Panc1 (cell line): Measurements from ENCODE around the gene VPS11. TPM values are rescaled to one million over a fixed set of nuclear protein-coding genes. Genes with fewer than 3 reads are reported as not detected.

Experiments used
- ATAC-seq: fragments of 200-7000 bp; cut with Tn5 transposase; 2 replicates; pipeline ENCODE4 v1.9.1; 2020; ENCODE audit warnings: mild to moderate bottlenecking, moderate library complexity
- BruUV-seq: library from RNA; stranded (reverse); fragments of 400-500 nt; replicated peaks from 2 replicates; lab custom pipeline; 2021; lab: Mats Ljungman, UMichigan
- CTCF ChIA-PET: fragments of 300-600 bp; sonication (Branson Sonifier 250); formaldehyde crosslinking; loops from one replicate; lab custom pipeline; 2022; ENCODE audit warnings: antibody characterized with exemption; lab: Charles Lee
- POLR2A ChIA-PET: fragments of 300-600 bp; sonication (Branson Sonifier 250); formaldehyde crosslinking; loops from one replicate; lab custom pipeline; 2022; ENCODE audit warnings: antibody characterized with exemption; lab: Charles Lee
- DNase-seq: peaks from one replicate; pipeline ENCODE4 v3.0.0-alpha.2; 2010; ENCODE audit warnings: low read depth, low spot score
- H3K27ac ChIP-seq: 2 replicates; pipeline ENCODE4 v1.5.1; 2011; ENCODE audit warnings: mild to moderate bottlenecking, low read length, inconsistent platforms
- H3K27me3 ChIP-seq: fragments of 200-500 bp; sonication (Bioruptor generic); 2 replicates; pipeline ENCODE4 v1.6.0; 2014; ENCODE audit warnings: low read length, inconsistent platforms; ENCODE audit not compliant: control insufficient read depth, insufficient read depth
- H3K36me3 ChIP-seq: fragments of 200-500 bp; sonication (Bioruptor generic); 2 replicates; pipeline ENCODE4 v1.5.1; 2014; ENCODE audit warnings: inconsistent platforms, mild to moderate bottlenecking, low read length, moderate library complexity; ENCODE audit not compliant: control insufficient read depth, insufficient read depth
- H3K4me1 ChIP-seq: 2 replicates; pipeline ENCODE4 v1.5.1; 2011; ENCODE audit warnings: inconsistent platforms, mild to moderate bottlenecking, low read length, moderate library complexity; ENCODE audit not compliant: control insufficient read depth, insufficient read depth
- H3K4me3 ChIP-seq, 2 experiments: 2 replicates each; pipeline ENCODE4 v1.5.1; 2011 to 2012; ENCODE audit warnings: low read depth in 2 of 2, low read length in 2 of 2, mild to moderate bottlenecking in 2 of 2, inconsistent platforms in 1 of 2, moderate library complexity in 1 of 2
- H3K9me3 ChIP-seq: fragments of 200-500 bp; sonication (Bioruptor generic); 2 replicates; pipeline ENCODE4 v1.5.1; 2014; ENCODE audit warnings: low read depth, mild to moderate bottlenecking, inconsistent platforms, low read length, moderate library complexity; ENCODE audit not compliant: control insufficient read depth, insufficient read depth
- CTCF ChIP-seq: fragments of 450-650 bp; IDR thresholded peaks from 2 replicates; pipeline ENCODE4 v1.5.1; 2017; ENCODE audit warnings: mild to moderate bottlenecking
- POLR2AphosphoS5 ChIP-seq: IDR thresholded peaks from 2 replicates; pipeline ENCODE4 v1.6.1; 2012; ENCODE audit warnings: mild to moderate bottlenecking, low read depth, low read length, moderate library complexity
- REST ChIP-seq, 2 experiments: IDR thresholded peaks; 2 replicates each; pipeline ENCODE4 v1.6.1; 2011 to 2012; ENCODE audit warnings: low read depth in 2 of 2, control low read depth in 1 of 2, low read length in 1 of 2, mild to moderate bottlenecking in 1 of 2, moderate library complexity in 1 of 2; ENCODE audit not compliant: insufficient read depth in 1 of 2
- SIN3A ChIP-seq: IDR thresholded peaks from 2 replicates; pipeline ENCODE4 v1.6.1; 2012; ENCODE audit warnings: low read depth, mild to moderate bottlenecking, low read length, moderate library complexity, borderline replicate concordance; ENCODE audit not compliant: insufficient read depth
- TCF7L2 ChIP-seq: IDR thresholded peaks from 2 replicates; pipeline ENCODE4 v1.6.1; 2011; ENCODE audit warnings: mild to moderate bottlenecking, low read depth, low read length, inconsistent platforms
- in situ Hi-C: cut with HindIII; loops from 2 replicates; pipeline ENCODE4 v1.10.0; 2016; ENCODE audit warnings: low sequenced_read_pairs, low pct_unique_long_range_greater_than_20kb
- intact Hi-C: fragments of 100-400 bp; cut with micrococcal nuclease; formaldehyde crosslinking; loops from one replicate; pipeline ENCODE4 v1.10.0; 2022; ENCODE audit not compliant: unreplicated experiment
- total RNA-seq: library from RNA; stranded (reverse); gene quantifications from one replicate; pipeline ENCODE4 v1.2.1, GENCODE V29; 2021; ENCODE audit not compliant: unreplicated experiment

Gene VPS11
- total RNA-seq, 1 experiment from 2014 or later, result 28.2 TPM

- ChIA-PET POLR2A (no interaction called here), CTCF (no interaction called here)
- TF ChIP-seq SIN3A (no peak), TCF7L2 (no peak), REST (IDR thresholded peaks at IDR 0.05; ENCODE audit: insufficient read depth in 1 of 2, low read depth in 2 of 2, low read length in 1 of 2) (no peak), CTCF (no peak), POLR2AphosphoS5 (no peak)
- Histone ChIP-seq H3K36me3 (no peaks in the 10 kb centered on the region; the same call in 1 of the 2 replicates), H3K9me3 (no peaks in the 10 kb centered on the region), H3K4me3 (no peak overlapping the region), H3K27ac (no peak overlapping the region), H3K27me3 (no peaks in the 10 kb centered on the region), H3K4me1 (peaks cover 6% of the 10 kb centered on the region; the same call in 1 of the 2 replicates)
- ATAC-seq (no peak), DNase-seq (no peak)
- in situ Hi-C loops, result no loop called here
- no TSS peak for BruUV-seq
- intact Hi-C loops, result no loop called here
These were observed 4.8 kb upstream of the VPS11 start for GRCh38 chr11:119062779-119063178.

- intact Hi-C loops (no loop called here), in situ Hi-C loops (no loop called here)
- H3K36me3 ChIP-seq, result no peaks in the 10 kb centered on the region; the same call in 1 of the 2 replicates
- H3K4me3 ChIP-seq, result no peak overlapping the region
- TF ChIP-seq TCF7L2 (no peak), CTCF (peak; percentile 85; the same call in 1 of the 2 replicates)
- H3K27me3 ChIP-seq, result no peaks in the 10 kb centered on the region
- no peaks in the 10 kb centered on the region for H3K9me3 ChIP-seq
- 0 out of 2 replicates have a peak, but pooled peaks have one; percentile 34 for ATAC-seq
- H3K27ac ChIP-seq, result no peak overlapping the region
- no TSS peak for BruUV-seq
- CTCF ChIA-PET, result no interaction called here
- POLR2A ChIA-PET, result no interaction called here
- peaks cover 8% of the 10 kb centered on the region; the same call in 1 of the 2 replicates for H3K4me1 ChIP-seq
- no peak for DNase-seq
These were observed 2.2 kb upstream of the VPS11 start for GRCh38 chr11:119065369-119065768.
